Measurements from ENCODE around the gene CABP4. TPM values are rescaled to one million over a fixed set of nuclear protein-coding genes. Genes with fewer than 3 reads are reported as not detected.

CABP4 gene
- total RNA-seq, 1 donor from 2014 or later: 4.0 TPM

DNA sequence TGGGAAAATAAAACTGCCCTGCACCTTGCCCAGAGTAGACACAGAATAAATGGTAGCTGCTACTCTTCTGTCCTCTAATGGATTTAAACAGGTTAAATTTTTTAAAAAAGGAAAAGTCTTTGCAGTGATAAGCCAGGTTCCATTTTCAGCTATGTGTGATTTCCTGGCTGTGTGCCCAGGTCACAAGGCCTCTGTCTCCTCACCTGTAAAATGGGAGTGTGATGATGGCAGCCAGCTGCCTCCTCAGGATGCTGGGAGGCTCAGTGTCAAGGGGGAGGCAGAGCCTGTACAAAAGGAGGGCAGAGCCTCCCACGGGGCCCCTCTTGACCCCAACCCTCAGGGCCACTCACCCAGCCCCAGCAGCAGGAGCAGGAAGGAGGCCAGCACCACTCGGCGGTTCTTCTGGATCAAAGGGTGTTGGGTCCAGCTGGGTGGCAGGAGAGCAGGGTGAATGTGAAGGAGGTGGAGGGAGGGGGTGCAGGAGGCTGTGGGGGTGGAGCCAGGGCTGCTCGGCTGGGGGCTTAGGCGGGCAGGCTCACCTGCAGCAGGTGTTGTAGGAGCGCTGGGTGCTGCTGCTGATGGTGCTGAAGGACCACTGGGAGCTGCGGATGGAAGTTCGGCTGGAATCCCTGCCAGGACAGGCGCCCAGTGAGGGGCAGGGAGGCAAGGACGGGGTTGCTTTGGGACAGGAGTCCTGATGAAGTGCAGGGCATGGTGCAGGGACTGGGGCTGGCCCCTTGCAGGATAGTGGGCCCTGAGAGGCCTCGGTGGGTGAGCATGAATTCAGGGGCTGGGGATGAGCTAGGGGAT is 12.0 kb downstream of the CABP4 start:
- ATAC-seq: no peak
- no peak for DNase-seq
- H3K4me1 ChIP-seq: peaks cover 49% of the 10 kb centered on the region
- peaks cover 6% of the 10 kb centered on the region for H3K36me3 ChIP-seq
- H3K27me3 ChIP-seq (ENCODE audit: low read depth): no peaks in the 10 kb centered on the region
- intact Hi-C loops (cut with DNase I): no loop called here
- H3K9me3 ChIP-seq: no peaks in the 10 kb centered on the region
- TF ChIP-seq, protein P1, sequence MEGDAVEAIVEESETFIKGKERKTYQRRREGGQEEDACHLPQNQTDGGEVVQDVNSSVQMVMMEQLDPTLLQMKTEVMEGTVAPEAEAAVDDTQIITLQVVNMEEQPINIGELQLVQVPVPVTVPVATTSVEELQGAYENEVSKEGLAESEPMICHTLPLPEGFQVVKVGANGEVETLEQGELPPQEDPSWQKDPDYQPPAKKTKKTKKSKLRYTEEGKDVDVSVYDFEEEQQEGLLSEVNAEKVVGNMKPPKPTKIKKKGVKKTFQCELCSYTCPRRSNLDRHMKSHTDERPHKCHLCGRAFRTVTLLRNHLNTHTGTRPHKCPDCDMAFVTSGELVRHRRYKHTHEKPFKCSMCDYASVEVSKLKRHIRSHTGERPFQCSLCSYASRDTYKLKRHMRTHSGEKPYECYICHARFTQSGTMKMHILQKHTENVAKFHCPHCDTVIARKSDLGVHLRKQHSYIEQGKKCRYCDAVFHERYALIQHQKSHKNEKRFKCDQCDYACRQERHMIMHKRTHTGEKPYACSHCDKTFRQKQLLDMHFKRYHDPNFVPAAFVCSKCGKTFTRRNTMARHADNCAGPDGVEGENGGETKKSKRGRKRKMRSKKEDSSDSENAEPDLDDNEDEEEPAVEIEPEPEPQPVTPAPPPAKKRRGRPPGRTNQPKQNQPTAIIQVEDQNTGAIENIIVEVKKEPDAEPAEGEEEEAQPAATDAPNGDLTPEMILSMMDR (IDR thresholded peaks at IDR 0.05): no peak
- peak overlapping the region; percentile 92 for H3K27ac ChIP-seq
- H3K4me3 ChIP-seq: peak overlapping the region; percentile 78

DNA sequence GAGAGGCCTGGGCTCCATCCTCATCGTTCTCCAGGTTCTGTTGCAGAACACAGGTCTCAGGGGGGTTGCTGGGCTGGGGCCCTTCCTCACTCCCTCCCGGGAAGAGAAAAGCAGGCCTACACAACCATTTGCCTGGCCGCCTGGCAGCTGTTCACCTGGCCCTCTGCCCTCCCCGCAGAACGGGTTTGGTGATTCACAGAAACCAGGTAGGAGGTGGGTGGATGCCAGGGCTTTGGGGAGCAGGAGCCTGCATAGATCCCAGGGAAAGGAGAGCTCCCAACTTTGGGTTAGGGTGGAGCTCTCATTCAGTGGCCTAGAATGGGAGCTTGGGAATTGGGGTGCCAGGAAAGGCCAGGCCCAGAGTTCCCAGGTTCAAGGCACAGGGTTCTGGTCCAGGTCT is 12.9 kb downstream of the CABP4 start:
- Histone ChIP-seq H3K4me1 (peaks cover 49% of the 10 kb centered on the region), H3K9me3 (no peaks in the 10 kb centered on the region), H3K27ac (peak overlapping the region; percentile 92), H3K4me3 (peak overlapping the region; percentile 78), H3K27me3 (ENCODE audit: low read depth) (no peaks in the 10 kb centered on the region), H3K36me3 (peaks cover 6% of the 10 kb centered on the region)
- TF ChIP-seq, protein P1 (IDR thresholded peaks at IDR 0.05): no peak
- peak; percentile 84 for DNase-seq
- ATAC-seq: peak; percentile 14 to 54
- intact Hi-C loops (cut with DNase I): no loop called here

- ATAC-seq (peak in 1 of 2 donors; percentile 0), DNase-seq (no peak)
- peaks cover 6% of the 10 kb centered on the region for H3K36me3 ChIP-seq
- peaks cover 49% of the 10 kb centered on the region for H3K4me1 ChIP-seq
- H3K9me3 ChIP-seq: no peaks in the 10 kb centered on the region
- peak overlapping the region; percentile 92 for H3K27ac ChIP-seq
- intact Hi-C loops (cut with DNase I): no loop called here
- TF ChIP-seq, protein P1 (IDR thresholded peaks at IDR 0.05): no peak
- H3K27me3 ChIP-seq (ENCODE audit: low read depth): no peaks in the 10 kb centered on the region
- peak overlapping the region; percentile 78 for H3K4me3 ChIP-seq
Observed at GRCh38 chr11:67468456-67468758, 13.3 kb downstream of the CABP4 start.

DNA sequence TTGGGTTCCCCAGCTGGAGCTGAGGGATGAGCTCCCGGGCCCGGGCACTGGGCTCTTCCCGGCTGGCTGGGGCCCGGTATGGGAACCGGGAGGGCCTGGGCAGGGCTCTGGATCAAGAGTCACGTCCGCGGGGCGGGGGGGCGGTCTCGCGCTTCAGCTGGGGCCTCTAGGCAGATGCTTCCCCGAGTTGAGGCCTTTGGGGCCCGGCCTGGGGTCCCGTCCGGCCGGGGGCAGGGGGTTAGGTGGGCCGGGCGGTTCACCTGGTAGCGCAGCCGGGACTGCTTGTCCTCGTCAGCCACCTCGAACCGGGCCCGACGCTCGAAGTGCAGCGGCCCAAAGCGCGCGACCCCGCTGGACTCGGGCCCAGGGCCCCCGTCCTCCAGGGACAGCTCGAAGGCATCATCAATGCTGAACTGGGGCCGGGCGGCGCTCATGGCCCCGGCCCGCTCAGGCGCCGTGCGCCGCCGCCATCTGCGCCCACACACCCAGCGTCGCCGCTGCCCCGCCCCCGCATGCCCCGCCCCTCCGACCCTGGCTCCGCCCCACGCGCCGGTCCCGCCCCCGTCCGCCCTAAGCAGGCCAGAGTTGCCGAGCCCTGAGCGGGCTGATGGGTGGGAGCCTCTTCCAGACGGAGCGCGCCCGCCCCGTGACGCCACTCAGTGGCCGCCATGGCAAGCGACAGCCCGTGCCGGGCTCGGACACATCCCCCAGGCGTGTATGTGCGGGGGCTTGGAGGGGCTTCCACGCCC is 13.8 kb downstream of the CABP4 start, which contains the start of gene TMEM134:
Gene TMEM134, minus strand, starts transcription at position 493 of the 749 bp plus-strand sequence. Its CDS starts 59 bp downstream, at position 434.
- ATAC-seq (peak; percentile 91 to 94), DNase-seq (peak; percentile 95)
- Histone ChIP-seq H3K9me3 (no peaks in the 10 kb centered on the region), H3K36me3 (peaks cover 6% of the 10 kb centered on the region), H3K4me3 (peak within 1 kb of the TSS; percentile 78), H3K27ac (peak within 1 kb of the TSS; percentile 92), H3K4me1 (peaks cover 43% of the 10 kb centered on the region), H3K27me3 (ENCODE audit: low read depth) (no peaks in the 10 kb centered on the region)
- TF ChIP-seq, protein P1 (IDR thresholded peaks at IDR 0.05): peak; percentile 58
- intact Hi-C loops (cut with DNase I): no loop called here

- intact Hi-C loops (cut with DNase I): no loop called here
- TF ChIP-seq, protein P1 (IDR thresholded peaks at IDR 0.05): no peak
- peaks cover 38% of the 10 kb centered on the region for H3K4me1 ChIP-seq
- no peaks in the 10 kb centered on the region for H3K9me3 ChIP-seq
- H3K4me3 ChIP-seq: peak overlapping the region; percentile 78
- peak overlapping the region; percentile 92 for H3K27ac ChIP-seq
- no peak for DNase-seq
- no peak for ATAC-seq
- H3K27me3 ChIP-seq (ENCODE audit: low read depth): no peaks in the 10 kb centered on the region
- H3K36me3 ChIP-seq: peaks cover 6% of the 10 kb centered on the region
Observed at GRCh38 chr11:67469508-67469811, 14.3 kb downstream of the CABP4 start.
